Measurements from ENCODE around the gene AUTS2. TPM values are rescaled to one million over a fixed set of nuclear protein-coding genes. Genes with fewer than 3 reads are reported as not detected.

The AUTS2 gene
- total and polyA plus RNA-seq, 7 experiments from 2014 or later = 0.40 to 31.7 (median 4.2) TPM

DNA sequence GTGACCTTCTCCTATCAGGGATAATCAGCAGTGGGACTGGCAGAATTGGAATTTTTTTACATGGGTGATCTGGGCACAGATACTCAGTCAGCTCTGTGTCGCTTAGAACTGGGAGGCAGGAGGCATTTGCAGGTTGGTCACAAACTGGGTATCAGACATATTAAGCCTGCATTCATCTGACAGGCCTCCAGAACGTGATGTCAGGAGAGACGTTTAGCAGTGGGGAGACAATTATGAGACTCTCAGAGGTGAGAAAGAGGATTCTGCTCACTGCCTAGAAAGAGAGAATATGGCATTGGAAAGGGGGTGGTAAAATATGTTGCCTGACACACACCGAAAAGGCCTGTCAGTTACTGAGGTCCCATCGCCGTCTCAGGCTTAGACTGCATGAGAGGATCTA, 816.1 kb downstream of the AUTS2 start:
- Histone ChIP-seq H3K27ac (ENCODE audit: low read depth, low read length) (no peak overlapping the region), H3K27me3 (ENCODE audit: control insufficient read depth in 2 of 2, insufficient read depth in 2 of 2, low read length in 2 of 2) (no peaks in the 10 kb centered on the region), H3K4me1 (ENCODE audit: control insufficient read depth in 2 of 2, insufficient read depth in 2 of 2, low read length in 2 of 2) (no peaks in the 10 kb centered on the region), H3K36me3 (ENCODE audit: control insufficient read depth in 2 of 3, insufficient read depth in 3 of 3, low read length in 3 of 3) (no peaks in the 10 kb centered on the region), H3K4me3 (ENCODE audit: low read length) (no peak overlapping the region), H3K9me3 (ENCODE audit: control insufficient read depth in 2 of 3, low read length in 3 of 3) (no peaks in the 10 kb centered on the region)
- Mint-ChIP-seq H3K4me1 (no peaks in the 10 kb centered on the region), H3K27ac (no peak overlapping the region), H3K36me3 (no peaks in the 10 kb centered on the region), H3K27me3 (no peaks in the 10 kb centered on the region), H3K9me3 (peaks cover 0 to 1% (median 0%) of the 10 kb centered on the region in 11 donors), H3K4me3 (no peak overlapping the region)
- ATAC-seq (no peak), DNase-seq (no peak)
- ChIA-PET CTCF (no interaction called here), POLR2A (no interaction called here)
- intact Hi-C loops (cut with micrococcal nuclease) = no loop called here

DNA sequence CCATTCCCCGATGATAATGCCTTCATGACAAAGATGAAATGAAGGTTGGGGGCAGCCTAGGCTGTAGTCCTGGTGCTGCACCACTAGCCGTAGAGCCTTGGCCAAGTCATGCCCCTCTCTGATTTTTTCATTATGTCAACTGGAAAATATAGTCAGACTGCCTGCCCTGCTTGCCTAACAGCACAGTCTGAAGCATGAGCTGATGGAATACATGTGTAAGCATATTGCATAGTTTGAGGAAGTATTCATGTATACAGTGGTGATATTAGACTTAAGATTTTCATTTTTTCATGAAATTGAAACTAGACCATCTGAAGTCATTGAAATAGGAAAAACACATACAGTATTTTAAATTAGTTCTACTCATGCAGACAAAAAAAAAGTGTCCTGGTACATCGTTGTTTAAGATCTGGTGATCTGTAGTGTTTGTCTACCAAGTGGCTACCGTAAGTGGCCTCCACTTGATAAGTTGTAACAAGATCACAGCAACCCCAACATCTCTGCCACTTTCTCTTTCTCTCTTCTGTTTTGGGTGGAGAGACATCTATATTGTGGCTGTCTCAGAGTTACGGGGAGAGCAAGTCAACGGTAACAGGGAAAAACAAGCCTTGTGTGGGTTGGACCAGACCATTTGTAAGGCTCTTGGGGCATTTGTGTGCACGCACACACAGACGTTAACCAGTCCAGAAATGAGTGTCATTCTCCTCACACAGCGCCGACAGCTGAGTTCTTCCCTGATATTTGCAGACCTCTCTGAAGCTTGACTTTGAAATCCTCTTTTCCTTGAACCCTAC, 817.1 kb downstream of the AUTS2 start:
- Mint-ChIP-seq H3K4me3 (no peak overlapping the region), H3K27me3 (no peaks in the 10 kb centered on the region), H3K27ac (no peak overlapping the region), H3K4me1 (no peaks in the 10 kb centered on the region), H3K36me3 (no peaks in the 10 kb centered on the region), H3K9me3 (peaks cover 0 to 1% (median 0%) of the 10 kb centered on the region in 11 donors)
- Histone ChIP-seq H3K4me3 (ENCODE audit: low read length) (no peak overlapping the region), H3K36me3 (ENCODE audit: control insufficient read depth in 2 of 3, insufficient read depth in 3 of 3, low read length in 3 of 3) (no peaks in the 10 kb centered on the region), H3K27me3 (ENCODE audit: control insufficient read depth in 2 of 2, insufficient read depth in 2 of 2, low read length in 2 of 2) (no peaks in the 10 kb centered on the region), H3K27ac (ENCODE audit: low read depth, low read length) (no peak overlapping the region), H3K9me3 (ENCODE audit: control insufficient read depth in 2 of 3, low read length in 3 of 3) (no peaks in the 10 kb centered on the region), H3K4me1 (ENCODE audit: control insufficient read depth in 2 of 2, insufficient read depth in 2 of 2, low read length in 2 of 2) (no peaks in the 10 kb centered on the region)
- ChIA-PET CTCF (no interaction called here), POLR2A (no interaction called here)
- DNase-seq (no peak), ATAC-seq (peak; percentile 8)
- intact Hi-C loops (cut with micrococcal nuclease) = no loop called here

DNA sequence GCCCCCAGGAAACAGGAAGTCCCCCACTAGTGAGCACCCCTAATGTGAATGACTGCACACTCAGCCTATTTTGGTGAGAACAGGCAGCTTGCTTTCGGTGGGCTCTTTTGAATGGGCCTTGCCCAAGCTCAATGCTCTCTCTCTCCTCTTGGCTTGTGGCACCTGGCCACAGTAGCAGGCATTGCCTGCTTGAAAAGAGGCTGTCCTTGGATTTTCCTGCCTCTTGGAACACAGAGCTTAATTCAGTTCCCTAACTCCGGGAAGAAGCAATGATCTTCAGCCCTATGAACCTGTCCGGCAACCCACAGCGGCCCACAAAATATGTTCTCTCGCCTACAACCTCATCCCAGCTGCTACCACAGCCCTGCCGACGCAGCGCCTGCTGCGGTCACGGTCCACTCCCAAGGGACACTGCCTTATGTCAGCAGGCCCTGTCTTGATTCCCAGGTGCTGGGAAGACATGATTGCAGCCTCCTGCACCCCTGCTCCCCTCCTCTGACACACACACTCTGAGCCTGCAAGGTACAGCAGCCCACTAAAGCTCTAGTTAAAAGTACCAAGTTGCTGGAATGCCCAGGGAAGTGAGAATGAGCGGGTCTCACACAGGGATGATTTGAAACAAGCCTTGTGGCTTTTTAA, 818.2 kb downstream of the AUTS2 start:
- Histone ChIP-seq H3K9me3 (ENCODE audit: control insufficient read depth in 2 of 3, low read length in 3 of 3) (no peaks in the 10 kb centered on the region), H3K4me3 (ENCODE audit: low read length) (no peak overlapping the region), H3K27me3 (ENCODE audit: control insufficient read depth in 2 of 2, insufficient read depth in 2 of 2, low read length in 2 of 2) (no peaks in the 10 kb centered on the region), H3K36me3 (ENCODE audit: control insufficient read depth in 2 of 3, insufficient read depth in 3 of 3, low read length in 3 of 3) (no peaks in the 10 kb centered on the region), H3K4me1 (ENCODE audit: control insufficient read depth in 2 of 2, insufficient read depth in 2 of 2, low read length in 2 of 2) (no peaks in the 10 kb centered on the region), H3K27ac (ENCODE audit: low read depth, low read length) (no peak overlapping the region)
- ChIA-PET CTCF (no interaction called here), POLR2A (no interaction called here)
- no peaks in the 10 kb centered on the region for H3K36me3 Mint-ChIP-seq
- intact Hi-C loops (cut with micrococcal nuclease) = no loop called here
- H3K27ac Mint-ChIP-seq = no peak overlapping the region
- DNase-seq = no peak
- no peaks in the 10 kb centered on the region for H3K27me3 Mint-ChIP-seq
- H3K9me3 Mint-ChIP-seq = peaks cover 0 to 1% (median 0%) of the 10 kb centered on the region in 11 donors
- H3K4me3 Mint-ChIP-seq = no peak overlapping the region
- ATAC-seq = no peak
- no peaks in the 10 kb centered on the region for H3K4me1 Mint-ChIP-seq

DNA sequence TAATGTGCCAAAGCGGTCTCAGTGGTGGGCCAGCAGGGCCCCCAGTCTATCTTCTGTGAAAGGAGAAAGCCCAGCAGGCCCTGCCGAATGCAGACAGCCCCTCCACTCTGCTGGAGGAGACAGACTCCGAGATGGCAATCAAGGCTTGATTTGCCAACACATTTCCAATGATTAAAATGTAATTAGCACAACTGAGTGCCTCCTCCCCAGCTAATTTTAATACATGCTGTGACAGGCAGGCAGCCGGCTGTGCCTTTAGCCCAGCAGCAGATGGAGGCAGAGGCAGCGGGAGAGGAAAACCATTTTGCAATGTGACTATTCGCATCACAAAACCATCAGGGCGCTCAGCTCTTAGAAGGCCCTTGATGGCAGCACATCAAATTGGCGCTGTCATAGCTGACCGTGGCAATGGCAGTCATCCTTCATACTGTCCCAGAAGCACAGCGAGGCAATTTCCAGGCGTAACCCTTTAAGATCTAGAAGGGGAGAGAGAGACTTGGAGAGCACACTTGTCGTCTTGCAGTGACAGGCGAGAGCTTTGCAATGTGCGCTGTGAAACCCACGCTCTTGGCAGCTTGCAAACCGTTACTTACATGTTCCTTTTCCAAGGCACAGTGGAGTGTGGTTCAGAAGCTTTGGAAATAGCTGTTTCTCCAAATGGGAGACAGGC, 818.8 kb downstream of the AUTS2 start:
- H3K27ac Mint-ChIP-seq = no peak overlapping the region
- POLR2A ChIA-PET = no interaction called here

DNA sequence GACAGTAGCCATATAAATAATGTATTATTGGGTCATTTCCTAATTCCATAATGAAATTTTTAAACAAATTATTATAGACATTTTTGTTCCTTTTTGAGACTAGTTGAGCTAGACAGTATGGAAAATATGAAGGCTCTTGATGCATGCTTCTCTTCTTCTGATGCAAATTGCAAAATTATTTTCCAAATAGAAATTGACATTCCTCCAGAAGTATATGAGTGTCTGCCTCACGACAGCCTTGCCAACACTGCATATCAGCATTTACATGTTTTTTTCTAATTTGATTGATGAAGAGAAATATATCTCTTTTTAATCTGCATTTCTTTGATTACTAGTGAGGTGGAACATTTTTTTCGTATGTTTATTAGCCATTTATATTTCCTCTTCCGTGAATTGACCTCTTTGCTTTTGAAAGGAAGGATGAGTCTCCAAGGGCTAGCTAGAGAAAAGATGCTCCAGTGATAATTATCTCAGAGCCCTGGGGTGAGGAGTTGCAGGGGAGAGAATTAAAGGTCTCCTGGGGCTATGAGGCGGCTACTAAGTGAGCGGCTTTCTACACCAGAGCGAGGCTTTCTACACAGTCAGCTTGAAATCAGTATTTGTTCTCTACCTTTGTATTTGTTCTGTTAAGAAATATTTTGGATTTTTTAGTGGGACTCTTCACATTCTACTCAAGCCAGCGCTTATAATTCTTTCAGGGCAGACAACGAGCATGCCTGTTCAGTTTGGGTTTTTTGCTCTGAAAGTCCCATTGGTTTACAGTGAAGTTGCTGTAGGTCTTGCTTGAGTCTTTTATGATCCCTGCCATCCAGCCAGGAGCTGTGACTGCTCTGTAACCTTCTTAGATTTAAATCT, 821.5 kb downstream of the AUTS2 start:
- no peaks in the 10 kb centered on the region for H3K36me3 ChIP-seq (ENCODE audit: control insufficient read depth in 2 of 3, insufficient read depth in 3 of 3, low read length in 3 of 3)
- DNase-seq (no peak), ATAC-seq (no peak)
- Mint-ChIP-seq H3K9me3 (no peaks in the 10 kb centered on the region), H3K27me3 (no peaks in the 10 kb centered on the region), H3K4me3 (no peak overlapping the region), H3K4me1 (no peaks in the 10 kb centered on the region), H3K36me3 (no peaks in the 10 kb centered on the region), H3K27ac (no peak overlapping the region)
- H3K4me1 ChIP-seq (ENCODE audit: control insufficient read depth in 2 of 2, insufficient read depth in 2 of 2, low read length in 2 of 2) = no peaks in the 10 kb centered on the region
- no peaks in the 10 kb centered on the region for H3K27me3 ChIP-seq (ENCODE audit: control insufficient read depth in 2 of 2, insufficient read depth in 2 of 2, low read length in 2 of 2)
- H3K4me3 ChIP-seq (ENCODE audit: low read length) = no peak overlapping the region
- ChIA-PET POLR2A (no interaction called here), CTCF (no interaction called here)
- no peak overlapping the region for H3K27ac ChIP-seq (ENCODE audit: low read depth, low read length)
- no peaks in the 10 kb centered on the region for H3K9me3 ChIP-seq (ENCODE audit: control insufficient read depth in 2 of 3, low read length in 3 of 3)
- intact Hi-C loops (cut with micrococcal nuclease) = no loop called here

More for the DNA sequence above, 818.8 kb downstream of the AUTS2 start:
- H3K36me3 ChIP-seq (ENCODE audit: control insufficient read depth in 2 of 3, insufficient read depth in 3 of 3, low read length in 3 of 3) = no peaks in the 10 kb centered on the region
- ATAC-seq (no peak), DNase-seq (no peak)
- intact Hi-C loops (cut with micrococcal nuclease) = no loop called here
- Mint-ChIP-seq H3K36me3 (no peaks in the 10 kb centered on the region), H3K27me3 (no peaks in the 10 kb centered on the region), H3K9me3 (peaks cover 0 to 1% (median 0%) of the 10 kb centered on the region in 11 donors), H3K4me1 (no peaks in the 10 kb centered on the region), H3K4me3 (no peak overlapping the region)
- CTCF ChIA-PET = no interaction called here
- H3K4me3 ChIP-seq (ENCODE audit: low read length) = no peak overlapping the region
- no peaks in the 10 kb centered on the region for H3K9me3 ChIP-seq (ENCODE audit: control insufficient read depth in 2 of 3, low read length in 3 of 3)
- H3K27me3 ChIP-seq (ENCODE audit: control insufficient read depth in 2 of 2, insufficient read depth in 2 of 2, low read length in 2 of 2) = no peaks in the 10 kb centered on the region
- no peak overlapping the region for H3K27ac ChIP-seq (ENCODE audit: low read depth, low read length)
- H3K4me1 ChIP-seq (ENCODE audit: control insufficient read depth in 2 of 2, insufficient read depth in 2 of 2, low read length in 2 of 2) = no peaks in the 10 kb centered on the region

DNA sequence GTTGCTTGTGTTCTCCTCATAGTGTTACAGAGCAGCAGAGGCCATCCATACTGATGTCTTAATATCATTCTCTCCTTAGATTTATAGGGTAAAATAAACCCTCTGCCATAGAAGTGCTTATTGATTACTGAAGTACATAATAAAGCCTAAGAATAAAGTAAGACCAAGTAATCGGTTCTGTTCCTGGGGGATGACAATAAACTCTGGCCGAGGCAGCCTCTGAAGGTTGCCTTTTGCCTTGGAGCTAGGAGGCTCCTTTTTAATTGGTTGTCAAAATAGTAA, 822.0 kb downstream of the AUTS2 start:
- CTCF ChIA-PET = no interaction called here
- Mint-ChIP-seq H3K4me1 (no peaks in the 10 kb centered on the region), H3K36me3 (no peaks in the 10 kb centered on the region), H3K27me3 (no peaks in the 10 kb centered on the region), H3K27ac (no peak overlapping the region), H3K9me3 (no peaks in the 10 kb centered on the region), H3K4me3 (no peak overlapping the region)
- intact Hi-C loops (cut with micrococcal nuclease) = no loop called here
- no peak for ATAC-seq
- no peak overlapping the region for H3K27ac ChIP-seq (ENCODE audit: low read depth, low read length)
- no peaks in the 10 kb centered on the region for H3K4me1 ChIP-seq (ENCODE audit: control insufficient read depth in 2 of 2, insufficient read depth in 2 of 2, low read length in 2 of 2)
- POLR2A ChIA-PET = no interaction called here
- H3K36me3 ChIP-seq (ENCODE audit: control insufficient read depth in 2 of 3, insufficient read depth in 3 of 3, low read length in 3 of 3) = no peaks in the 10 kb centered on the region
- no peak for DNase-seq
- H3K4me3 ChIP-seq (ENCODE audit: low read length) = no peak overlapping the region
- no peaks in the 10 kb centered on the region for H3K27me3 ChIP-seq (ENCODE audit: control insufficient read depth in 2 of 2, insufficient read depth in 2 of 2, low read length in 2 of 2)
- H3K9me3 ChIP-seq (ENCODE audit: control insufficient read depth in 2 of 3, low read length in 3 of 3) = no peaks in the 10 kb centered on the region

Measured in naive thymus-derived CD4-positive, alpha-beta T cell (primary cell).